Measurements from ENCODE around the gene SCYGR7. TPM values are rescaled to one million over a fixed set of nuclear protein-coding genes. Genes with fewer than 3 reads are reported as not detected.

The SCYGR7 gene
- total and polyA plus RNA-seq, 2 of the 13 experiments (the other 11 are each of a cell fraction or from before 2014, with no cell fraction given) = not detected

GRCh38 chr2:227706859-227707258, 21.3 kb upstream of the SCYGR7 start:
- peak; percentile 79 for FAIRE-seq
- ATAC-seq = peak; percentile 95
- no peaks in the 10 kb centered on the region for H3K9me3 ChIP-seq (ENCODE audit: low read length)
- H3K9ac ChIP-seq (ENCODE audit: insufficient read depth, low read depth, low read length) = no peak overlapping the region
- H4K20me1 ChIP-seq (ENCODE audit: insufficient read depth, low read length) = no peaks in the 10 kb centered on the region
- H3K36me3 ChIP-seq (replicated peaks in 1 of 2; ENCODE audit: control insufficient read depth in 1 of 2, insufficient read depth in 2 of 2, low read length in 2 of 2) = no peaks in the 10 kb centered on the region
- H3K79me2 ChIP-seq (ENCODE audit: insufficient read depth, low read length) = no peaks in the 10 kb centered on the region
- H3K4me2 ChIP-seq (ENCODE audit: low read depth, low read length) = peak overlapping the region; percentile 33
- peak overlapping the region; percentile 1 for H3K27ac ChIP-seq (ENCODE audit: extremely low read length, insufficient read depth, low read length)
- ChIA-PET CTCF (ENCODE audit: low intra/inter-chr PET ratio, low total read pairs) (no interaction called here), POLR2A (no interaction called here)
- no peak overlapping the region for H3K4me3 ChIP-seq (replicated peaks in 1 of 3; ENCODE audit: insufficient read depth in 1 of 3, low read depth in 2 of 3, low read length in 3 of 3)
- H2AFZ ChIP-seq (ENCODE audit: low read length) = no peak overlapping the region
- BruUV-seq (replicated peaks) = no TSS peak
- no peaks in the 10 kb centered on the region for H3K27me3 ChIP-seq (ENCODE audit: control insufficient read depth in 1 of 2, insufficient read depth in 2 of 2, low read length in 2 of 2)
- peak; percentile 24 for DNase-seq (ENCODE audit: low spot score)
- in situ Hi-C loops (cut with HindIII; ENCODE audit: extremely low pct_ligation_motif_present, low pct_unique_long_range_greater_than_20kb) (no loop called here), intact Hi-C loops (cut with micrococcal nuclease; ENCODE audit: unreplicated experiment) (no loop called here)
- H3K4me1 ChIP-seq (ENCODE audit: insufficient read depth, low read length) = peaks cover 30% of the 10 kb centered on the region
- 31% methylated on average over 4 of the region's 4 CpGs for WGBS (ENCODE audit: low lambda C conversion rate)
- TF ChIP-seq RBAK (CRISPR knock-in tag; IDR thresholded peaks at IDR 0.05) (no peak), HNF4A (CRISPR knock-in tag; IDR thresholded peaks at IDR 0.05) (peak; percentile 99), JARID2 (CRISPR knock-in tag; IDR thresholded peaks at IDR 0.05; ENCODE audit: insufficient replicate concordance) (no peak), ZNF703 (CRISPR knock-in tag; IDR thresholded peaks at IDR 0.05; ENCODE audit: borderline replicate concordance) (no peak), ZNF225 (CRISPR knock-in tag; IDR thresholded peaks at IDR 0.05) (no peak), PRDM15 (CRISPR knock-in tag; IDR thresholded peaks at IDR 0.05) (no peak), MLXIP (CRISPR knock-in tag; IDR thresholded peaks at IDR 0.05; ENCODE audit: borderline replicate concordance) (no peak), ZNF318 (CRISPR knock-in tag; IDR thresholded peaks at IDR 0.05) (no peak), MBNL3 (CRISPR knock-in tag; conservative IDR thresholded peaks at IDR 0.05) (no peak)
